ENCODE data around the gene DDI2.
A peak's percentile ranks its signal among the peaks of the same experiment; 100 is the strongest.

The DDI2 gene

GRCh38 chr1:15626269-15626950 is 9.2 kb downstream of the DDI2 start:
- no peak for DNase-seq (ENCODE audit: low read depth)
- no peak overlapping the region for H3K4me3 ChIP-seq (ENCODE audit: low read depth, low read length)
- no peak for TF ChIP-seq CTCF (IDR thresholded peaks at IDR 0.05; ENCODE audit: insufficient read depth, low read depth, low read length, missing control alignments)

GRCh38 chr1:15627343-15627988 is 10.2 kb downstream of the DDI2 start:
- peak; percentile 76 for DNase-seq (ENCODE audit: low read depth)
- TF ChIP-seq CTCF (IDR thresholded peaks at IDR 0.05; ENCODE audit: insufficient read depth, low read depth, low read length, missing control alignments): no peak
- no peak overlapping the region for H3K4me3 ChIP-seq (ENCODE audit: low read depth, low read length)

GRCh38 chr1:15628003-15628402 is 10.7 kb downstream of the DDI2 start:
- DNase-seq (ENCODE audit: low read depth): no peak
- TF ChIP-seq CTCF (IDR thresholded peaks at IDR 0.05; ENCODE audit: insufficient read depth, low read depth, low read length, missing control alignments): no peak
- no peak overlapping the region for H3K4me3 ChIP-seq (ENCODE audit: low read depth, low read length)

GRCh38 chr1:15633756-15634420 is 16.6 kb downstream of the DDI2 start:
- TF ChIP-seq CTCF (IDR thresholded peaks at IDR 0.05; ENCODE audit: insufficient read depth, low read depth, low read length, missing control alignments): no peak
- H3K4me3 ChIP-seq (ENCODE audit: low read depth, low read length): no peak overlapping the region
- DNase-seq (ENCODE audit: low read depth): no peak

- DNase-seq (ENCODE audit: low read depth): no peak
- H3K4me3 ChIP-seq (ENCODE audit: low read depth, low read length): no peak overlapping the region
- no peak for TF ChIP-seq CTCF (IDR thresholded peaks at IDR 0.05; ENCODE audit: insufficient read depth, low read depth, low read length, missing control alignments)
Measured at GRCh38 chr1:15636436-15636835, 19.2 kb downstream of the DDI2 start.

GRCh38 chr1:15637826-15638225 is 20.6 kb downstream of the DDI2 start:
- DNase-seq (ENCODE audit: low read depth): no peak
- no peak overlapping the region for H3K4me3 ChIP-seq (ENCODE audit: low read depth, low read length)
- no peak for TF ChIP-seq CTCF (IDR thresholded peaks at IDR 0.05; ENCODE audit: insufficient read depth, low read depth, low read length, missing control alignments)

Measured in GM12865 (cell line).